ENCODE results near the gene TMEM131L.

DNA sequence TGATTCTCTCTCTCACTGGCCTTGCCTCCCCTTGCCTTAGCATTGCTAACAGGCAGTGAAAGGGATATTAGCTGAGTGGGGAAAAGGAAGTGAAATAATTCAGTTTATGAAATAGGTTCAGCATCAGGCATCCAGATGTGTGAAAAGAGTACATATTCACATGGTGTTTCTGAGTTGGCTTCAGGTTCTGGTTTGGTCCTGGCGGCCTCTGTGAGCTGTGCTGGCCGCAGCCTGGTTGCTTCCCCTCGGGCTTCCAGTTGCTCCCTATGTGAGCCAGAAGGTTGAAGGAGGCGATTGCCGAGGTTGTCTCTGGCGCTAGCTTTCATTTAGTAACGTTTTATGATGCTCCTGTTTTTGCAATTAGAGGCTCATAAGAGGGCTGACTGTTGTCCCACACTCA, 118.9 kb downstream of the TMEM131L start:
- TF ChIP-seq, protein P1, sequence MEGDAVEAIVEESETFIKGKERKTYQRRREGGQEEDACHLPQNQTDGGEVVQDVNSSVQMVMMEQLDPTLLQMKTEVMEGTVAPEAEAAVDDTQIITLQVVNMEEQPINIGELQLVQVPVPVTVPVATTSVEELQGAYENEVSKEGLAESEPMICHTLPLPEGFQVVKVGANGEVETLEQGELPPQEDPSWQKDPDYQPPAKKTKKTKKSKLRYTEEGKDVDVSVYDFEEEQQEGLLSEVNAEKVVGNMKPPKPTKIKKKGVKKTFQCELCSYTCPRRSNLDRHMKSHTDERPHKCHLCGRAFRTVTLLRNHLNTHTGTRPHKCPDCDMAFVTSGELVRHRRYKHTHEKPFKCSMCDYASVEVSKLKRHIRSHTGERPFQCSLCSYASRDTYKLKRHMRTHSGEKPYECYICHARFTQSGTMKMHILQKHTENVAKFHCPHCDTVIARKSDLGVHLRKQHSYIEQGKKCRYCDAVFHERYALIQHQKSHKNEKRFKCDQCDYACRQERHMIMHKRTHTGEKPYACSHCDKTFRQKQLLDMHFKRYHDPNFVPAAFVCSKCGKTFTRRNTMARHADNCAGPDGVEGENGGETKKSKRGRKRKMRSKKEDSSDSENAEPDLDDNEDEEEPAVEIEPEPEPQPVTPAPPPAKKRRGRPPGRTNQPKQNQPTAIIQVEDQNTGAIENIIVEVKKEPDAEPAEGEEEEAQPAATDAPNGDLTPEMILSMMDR (IDR thresholded peaks at IDR 0.05; ENCODE audit: low read depth, low read length): no peak
- no peak for TF ChIP-seq EZH2phosphoT487 (IDR thresholded peaks at IDR 0.05; ENCODE audit: low read depth)
